Stromal cell of bone marrow (primary cell): ENCODE data around the gene DNAJC18.
"Not testable (repeated sequence)": the region's sequence is repeated elsewhere in the genome, so short reads cannot be mapped to it uniquely, and the experiment has no call there.

Source experiments
- DNase-seq: peaks from one replicate; pipeline ENCODE4 v3.0.0-alpha.2; 2012; ENCODE audit warnings: low read depth

The DNAJC18 gene

GRCh38 chr5:139426203-139426885, 13.0 kb downstream of the DNAJC18 start:
- DNase-seq: no peak

- DNase-seq: no peak
Observed at GRCh38 chr5:139425497-139425896, 13.8 kb downstream of the DNAJC18 start.

- peak; percentile 59 for DNase-seq
Observed at GRCh38 chr5:139422307-139422893, 16.9 kb downstream of the DNAJC18 start.

- no peak for DNase-seq
Observed at GRCh38 chr5:139419226-139420192, 19.8 kb downstream of the DNAJC18 start.

- no peak for DNase-seq
Observed at GRCh38 chr5:139418793-139419192, 20.5 kb downstream of the DNAJC18 start.

- DNase-seq: no peak
Observed at GRCh38 chr5:139417214-139417613, 22.1 kb downstream of the DNAJC18 start.

- DNase-seq: no peak
Observed at GRCh38 chr5:139416651-139417050, 22.7 kb downstream of the DNAJC18 start.

- DNase-seq: no peak
Observed at GRCh38 chr5:139415869-139416268, 23.5 kb downstream of the DNAJC18 start.

- DNase-seq: no peak
Observed at GRCh38 chr5:139415221-139415861, 24.0 kb downstream of the DNAJC18 start.

- no peak for DNase-seq
Observed at GRCh38 chr5:139414581-139415130, 24.7 kb downstream of the DNAJC18 start.

- DNase-seq: no peak
Observed at GRCh38 chr5:139413963-139414362, 25.4 kb downstream of the DNAJC18 start.

GRCh38 chr5:139413153-139413552, 26.2 kb downstream of the DNAJC18 start:
- no peak for DNase-seq

- DNase-seq: no peak
Observed at GRCh38 chr5:139410993-139411828, 28.1 kb downstream of the DNAJC18 start.

- no peak for DNase-seq
Observed at GRCh38 chr5:139410121-139410992, 29.0 kb downstream of the DNAJC18 start.

- not testable (repeated sequence) for DNase-seq
Observed at GRCh38 chr5:139409116-139409515, 30.2 kb downstream of the DNAJC18 start.

- DNase-seq: no peak
Observed at GRCh38 chr5:139408191-139408590, 31.1 kb downstream of the DNAJC18 start.

GRCh38 chr5:139407517-139407916, 31.8 kb downstream of the DNAJC18 start:
- DNase-seq: no peak

GRCh38 chr5:139406963-139407362, 32.4 kb downstream of the DNAJC18 start:
- no peak for DNase-seq

- no peak for DNase-seq
Observed at GRCh38 chr5:139404484-139404840, 34.9 kb downstream of the DNAJC18 start.
